Lung (tissue), 12 donors: ENCODE measurements around the gene B3GALT5. TPM values are rescaled to one million over a fixed set of nuclear protein-coding genes. Genes with fewer than 3 reads are reported as not detected.

Experiments
- ATAC-seq: fragments of 200-7000 bp; cut with Tn5 transposase; one replicate; pipeline ENCODE4 v1.9.1; 2020; ENCODE audit warnings: moderate number of reproducible peaks; ENCODE audit not compliant: insufficient read depth, low FRiP score
- DNase-seq, 3 donors: peaks; one replicate each; pipeline ENCODE4 v3.0.0-alpha.2; 2013 to 2017
- H3K27ac ChIP-seq, 2 donors: one replicate each; pipeline ENCODE4 v1.5.1; 2013; ENCODE audit warnings: mild to moderate bottlenecking in 2 of 2, moderate library complexity in 2 of 2, control low read depth in 1 of 2, inconsistent platforms in 1 of 2, low read depth in 1 of 2, low read length in 1 of 2
- H3K27me3 ChIP-seq, 3 donors: one replicate each; pipeline ENCODE4 v1.5.1; 2013; ENCODE audit warnings: low read length in 2 of 3; ENCODE audit not compliant: control insufficient read depth in 3 of 3, insufficient read depth in 3 of 3
- H3K36me3 ChIP-seq, 4 donors: one replicate each; pipeline ENCODE4 v1.5.1; 2013; ENCODE audit warnings: low read length in 4 of 4, mild to moderate bottlenecking in 1 of 4, moderate library complexity in 1 of 4; ENCODE audit not compliant: control insufficient read depth in 4 of 4, insufficient read depth in 4 of 4
- H3K4me1 ChIP-seq, 5 donors: one replicate each; pipeline ENCODE4 v1.5.1; 2013; ENCODE audit warnings: low read length in 5 of 5, mild to moderate bottlenecking in 2 of 5, moderate library complexity in 1 of 5; ENCODE audit not compliant: control insufficient read depth in 5 of 5, insufficient read depth in 5 of 5
- H3K4me3 ChIP-seq: one replicate; pipeline ENCODE4 v1.5.1; 2013; ENCODE audit warnings: mild to moderate bottlenecking, control low read depth, moderate library complexity
- H3K9ac ChIP-seq, 2 donors: one replicate each; pipeline ENCODE4 v1.5.1; 2013; ENCODE audit warnings: low read length in 2 of 2, control low read depth in 1 of 2; ENCODE audit not compliant: insufficient read depth in 1 of 2
- H3K9me3 ChIP-seq, 4 donors: one replicate each; pipeline ENCODE4 v1.5.1; 2013; ENCODE audit warnings: low read length in 3 of 4, mild to moderate bottlenecking in 1 of 4, moderate library complexity in 1 of 4; ENCODE audit not compliant: control insufficient read depth in 4 of 4, insufficient read depth in 3 of 4
- WGBS, 2 donors: extraction: QIAGEN DNeasy Blood & Tissue Kit; methylation state at CpG; one replicate each; pipeline ENCODE4 v1.1.7; 2013; 5-methylcytosine and 5-hydroxymethylcytosine counted together
- polyA plus RNA-seq, 2 donors: library from polyadenylated mRNA; stranded (reverse); fragments of 200-250 nt; gene quantifications; one replicate each; pipeline ENCODE4 v1.2.1, GENCODE V29; 2013
- total RNA-seq, 2 donors: library from RNA; depleted of rRNA in 1 of 2; stranded (reverse); fragments of >200 nt in 1 of 2; gene quantifications; one replicate each; pipeline ENCODE4 v1.2.1, GENCODE V29; 2014 to 2021
- TF ChIP-seq, protein P1 (sequence below): IDR thresholded peaks from 2 replicates; pipeline ENCODE4 v1.5.1; 2012; ENCODE audit warnings: mild to moderate bottlenecking; ENCODE audit errors: control extremely low read depth, extremely low read depth
- donor health status: control.
- donor health status: control.
- donor health status: Bipolar disorder and iron deficiency.
- donor health status: healthy.
- donor health status: DM: yes; HTN: yes; CAD: no.

Gene B3GALT5
- total and polyA plus RNA-seq, 4 donors: 0.02 to 1.1 (median 0.50) TPM

GRCh38 chr21:39671986-39672385, 59.2 kb downstream of the B3GALT5 start:
- ATAC-seq (no peak), DNase-seq (no peak)
- no peak overlapping the region for H3K9ac ChIP-seq
- TF ChIP-seq, protein P1, sequence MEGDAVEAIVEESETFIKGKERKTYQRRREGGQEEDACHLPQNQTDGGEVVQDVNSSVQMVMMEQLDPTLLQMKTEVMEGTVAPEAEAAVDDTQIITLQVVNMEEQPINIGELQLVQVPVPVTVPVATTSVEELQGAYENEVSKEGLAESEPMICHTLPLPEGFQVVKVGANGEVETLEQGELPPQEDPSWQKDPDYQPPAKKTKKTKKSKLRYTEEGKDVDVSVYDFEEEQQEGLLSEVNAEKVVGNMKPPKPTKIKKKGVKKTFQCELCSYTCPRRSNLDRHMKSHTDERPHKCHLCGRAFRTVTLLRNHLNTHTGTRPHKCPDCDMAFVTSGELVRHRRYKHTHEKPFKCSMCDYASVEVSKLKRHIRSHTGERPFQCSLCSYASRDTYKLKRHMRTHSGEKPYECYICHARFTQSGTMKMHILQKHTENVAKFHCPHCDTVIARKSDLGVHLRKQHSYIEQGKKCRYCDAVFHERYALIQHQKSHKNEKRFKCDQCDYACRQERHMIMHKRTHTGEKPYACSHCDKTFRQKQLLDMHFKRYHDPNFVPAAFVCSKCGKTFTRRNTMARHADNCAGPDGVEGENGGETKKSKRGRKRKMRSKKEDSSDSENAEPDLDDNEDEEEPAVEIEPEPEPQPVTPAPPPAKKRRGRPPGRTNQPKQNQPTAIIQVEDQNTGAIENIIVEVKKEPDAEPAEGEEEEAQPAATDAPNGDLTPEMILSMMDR: no peak
- H3K4me3 ChIP-seq: no peak overlapping the region
- H3K4me1 ChIP-seq: peaks cover 0 to 5% (median 0%) of the 10 kb centered on the region in 5 donors
- no peak overlapping the region for H3K27ac ChIP-seq
- no peaks in the 10 kb centered on the region for H3K9me3 ChIP-seq
- 92 to 93% methylated on average over 8 of the region's 8 CpGs for WGBS, 2 donors
- H3K36me3 ChIP-seq: no peaks in the 10 kb centered on the region
- no peaks in the 10 kb centered on the region for H3K27me3 ChIP-seq

DNA sequence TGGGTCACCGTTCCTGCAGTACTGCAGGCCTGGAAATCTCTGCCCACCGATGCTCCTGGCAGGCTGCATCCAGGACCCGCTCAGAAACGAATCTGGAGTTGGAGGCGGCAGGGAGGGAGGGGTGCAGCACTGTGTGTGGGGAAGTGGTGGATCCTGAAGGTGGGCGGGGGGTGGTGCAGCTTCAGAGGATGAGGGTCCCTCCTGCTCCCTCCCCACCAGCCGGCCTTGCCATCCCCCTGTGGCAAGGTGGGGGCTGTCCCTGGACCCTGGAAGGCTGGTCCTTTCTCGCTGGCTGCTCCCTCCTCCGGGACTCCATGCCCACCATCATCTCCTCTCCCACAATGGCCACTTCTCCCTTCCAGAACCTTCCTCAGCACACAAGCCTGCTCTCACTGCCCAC, 60.4 kb downstream of the B3GALT5 start:
- Histone ChIP-seq H3K4me3 (no peak overlapping the region), H3K27ac (no peak overlapping the region), H3K4me1 (peaks cover 0 to 3% (median 0%) of the 10 kb centered on the region in 5 donors), H3K9me3 (no peaks in the 10 kb centered on the region), H3K27me3 (no peaks in the 10 kb centered on the region), H3K9ac (no peak overlapping the region), H3K36me3 (no peaks in the 10 kb centered on the region)
- no peak for DNase-seq
- no peak for ATAC-seq
- WGBS, 2 donors: 89 to 92% methylated on average over 9 of the region's 9 CpGs
- TF ChIP-seq, protein P1: no peak

DNA sequence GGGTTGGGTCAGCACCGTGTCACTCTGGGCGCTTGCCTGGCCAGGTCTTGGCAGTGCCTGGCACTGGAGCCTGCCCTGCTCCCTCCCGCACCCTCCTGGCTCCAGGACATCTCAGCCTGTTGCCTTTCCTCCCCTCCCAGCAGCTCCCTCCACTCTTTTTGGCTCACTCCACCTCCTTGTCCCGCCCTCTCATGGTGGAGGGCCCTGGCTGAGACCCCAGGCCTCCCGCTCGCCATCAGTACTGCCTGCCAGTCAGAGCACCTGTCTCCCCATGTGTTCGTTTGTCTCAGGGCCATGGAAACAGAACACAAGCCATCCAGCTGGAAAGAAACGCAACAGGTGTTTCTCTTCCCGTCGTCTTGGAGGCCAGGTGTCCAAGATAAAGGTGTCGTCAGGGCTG, 61.0 kb downstream of the B3GALT5 start:
- no peak for ATAC-seq
- 87 to 88% methylated on average over 11 of the region's 11 CpGs for WGBS, 2 donors
- Histone ChIP-seq H3K27me3 (no peaks in the 10 kb centered on the region), H3K27ac (no peak overlapping the region), H3K4me1 (peaks cover 0 to 3% (median 0%) of the 10 kb centered on the region in 5 donors), H3K36me3 (no peaks in the 10 kb centered on the region), H3K4me3 (no peak overlapping the region), H3K9me3 (peaks cover 0 to 4% (median 0%) of the 10 kb centered on the region in 4 donors), H3K9ac (no peak overlapping the region)
- DNase-seq: no peak
- TF ChIP-seq, protein P1: no peak

DNA sequence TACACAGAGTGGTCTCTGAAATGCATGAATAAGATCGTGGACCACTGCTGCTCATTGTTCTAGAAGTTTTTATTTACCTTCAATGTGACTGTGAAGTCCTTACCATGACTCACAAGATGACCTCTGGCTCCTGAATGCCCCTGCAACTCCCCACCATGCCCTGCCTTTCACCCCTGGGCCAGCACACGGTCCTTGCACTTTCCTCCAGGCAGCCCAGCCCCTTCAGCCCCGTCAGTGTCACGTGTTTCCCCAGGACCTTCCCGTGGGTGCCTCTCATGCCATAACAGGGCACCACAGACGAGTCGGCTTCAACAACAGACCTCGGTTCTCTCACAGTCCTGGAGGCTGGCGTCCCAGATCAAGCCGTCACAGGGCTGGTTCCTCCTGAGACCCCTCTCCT, 62.1 kb downstream of the B3GALT5 start:
- H3K27me3 ChIP-seq: no peaks in the 10 kb centered on the region
- no peak overlapping the region for H3K27ac ChIP-seq
- DNase-seq (no peak), ATAC-seq (no peak)
- no peaks in the 10 kb centered on the region for H3K36me3 ChIP-seq
- H3K9ac ChIP-seq: no peak overlapping the region
- 78 to 79% methylated on average over 10 of the region's 10 CpGs for WGBS, 2 donors
- TF ChIP-seq, protein P1: no peak
- H3K4me3 ChIP-seq: no peak overlapping the region
- peaks cover 0 to 3% (median 0%) of the 10 kb centered on the region in 5 donors for H3K4me1 ChIP-seq
- H3K9me3 ChIP-seq: peaks cover 0 to 6% (median 0%) of the 10 kb centered on the region in 4 donors
